Measurements from ENCODE around the gene KIAA0513. TPM values are rescaled to one million over a fixed set of nuclear protein-coding genes. Genes with fewer than 3 reads are reported as not detected.

The KIAA0513 gene
- total RNA-seq, 1 donor from 2014 or later: 10.6 TPM

DNA sequence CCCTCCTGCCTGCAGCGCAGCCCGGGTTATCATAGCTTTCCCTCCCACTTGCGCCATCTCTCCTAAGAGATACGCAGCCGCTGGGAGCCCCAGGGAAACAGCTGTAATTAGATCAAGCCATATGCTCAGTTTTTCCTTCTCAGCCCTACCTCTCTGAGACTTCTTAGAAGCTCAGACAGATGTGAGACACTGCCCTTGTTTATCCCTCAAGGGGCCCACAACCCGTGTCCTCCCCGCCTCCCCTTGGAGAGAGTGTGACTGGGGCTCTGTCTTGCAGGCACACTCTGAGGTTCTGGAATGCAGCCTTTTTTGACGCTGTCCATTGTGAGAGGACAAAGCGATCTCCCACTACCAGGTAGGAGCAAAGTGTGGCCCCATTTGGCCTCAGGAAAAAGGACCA, 53.4 kb downstream of the KIAA0513 start:
- H3K27me3 Mint-ChIP-seq (ENCODE audit: unreplicated experiment): no peaks in the 10 kb centered on the region
- no peak for TF ChIP-seq CTCF (IDR thresholded peaks at IDR 0.05)
- H3K9me3 Mint-ChIP-seq (ENCODE audit: unreplicated experiment): no peaks in the 10 kb centered on the region
- no peak overlapping the region for H3K27ac Mint-ChIP-seq (ENCODE audit: unreplicated experiment)
- peaks cover 20% of the 10 kb centered on the region for H3K4me1 Mint-ChIP-seq (ENCODE audit: unreplicated experiment)
- H3K36me3 Mint-ChIP-seq (ENCODE audit: unreplicated experiment): peaks cover 15% of the 10 kb centered on the region
- no peak overlapping the region for H3K4me3 Mint-ChIP-seq (ENCODE audit: unreplicated experiment)
- DNase-seq (ENCODE audit: extremely low spot score, unreplicated experiment): no peak

DNA sequence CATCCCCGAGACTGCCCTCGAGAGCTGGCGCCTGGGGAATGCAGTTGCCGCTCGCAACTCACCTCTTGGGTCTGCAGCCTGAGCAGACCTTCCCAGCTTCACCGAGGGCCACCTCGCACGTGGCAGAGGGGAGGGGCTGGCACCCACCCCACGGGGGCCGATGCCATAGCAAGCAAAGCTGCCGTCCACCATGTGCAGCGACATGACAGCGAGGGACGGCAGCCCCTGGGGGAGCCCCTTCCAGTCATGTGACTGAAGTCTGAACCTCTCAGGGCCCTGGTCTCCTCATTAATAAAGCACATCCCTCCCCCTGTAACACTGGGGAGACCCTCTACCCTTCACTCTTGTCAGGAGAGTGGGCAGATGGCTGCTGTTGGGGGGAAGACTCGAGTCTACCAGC, 54.2 kb downstream of the KIAA0513 start:
- H3K4me1 Mint-ChIP-seq (ENCODE audit: unreplicated experiment): peaks cover 20% of the 10 kb centered on the region
- H3K27ac Mint-ChIP-seq (ENCODE audit: unreplicated experiment): no peak overlapping the region
- H3K9me3 Mint-ChIP-seq (ENCODE audit: unreplicated experiment): no peaks in the 10 kb centered on the region
- no peak for TF ChIP-seq CTCF (IDR thresholded peaks at IDR 0.05)
- peaks cover 15% of the 10 kb centered on the region for H3K36me3 Mint-ChIP-seq (ENCODE audit: unreplicated experiment)
- no peak for DNase-seq (ENCODE audit: extremely low spot score, unreplicated experiment)
- H3K4me3 Mint-ChIP-seq (ENCODE audit: unreplicated experiment): no peak overlapping the region
- no peaks in the 10 kb centered on the region for H3K27me3 Mint-ChIP-seq (ENCODE audit: unreplicated experiment)

GRCh38 chr16:85082173-85083050, 54.8 kb downstream of the KIAA0513 start:
- H3K4me1 Mint-ChIP-seq (ENCODE audit: unreplicated experiment): peaks cover 20% of the 10 kb centered on the region
- no peaks in the 10 kb centered on the region for H3K27me3 Mint-ChIP-seq (ENCODE audit: unreplicated experiment)
- no peak overlapping the region for H3K27ac Mint-ChIP-seq (ENCODE audit: unreplicated experiment)
- peaks cover 15% of the 10 kb centered on the region for H3K36me3 Mint-ChIP-seq (ENCODE audit: unreplicated experiment)
- no peak for TF ChIP-seq CTCF (IDR thresholded peaks at IDR 0.05)
- H3K4me3 Mint-ChIP-seq (ENCODE audit: unreplicated experiment): no peak overlapping the region
- no peaks in the 10 kb centered on the region for H3K9me3 Mint-ChIP-seq (ENCODE audit: unreplicated experiment)
- DNase-seq (ENCODE audit: extremely low spot score, unreplicated experiment): no peak

- DNase-seq (ENCODE audit: extremely low spot score, unreplicated experiment): no peak
- TF ChIP-seq CTCF (IDR thresholded peaks at IDR 0.05): no peak
- Mint-ChIP-seq H3K27me3 (ENCODE audit: unreplicated experiment) (no peaks in the 10 kb centered on the region), H3K4me3 (ENCODE audit: unreplicated experiment) (no peak overlapping the region), H3K4me1 (ENCODE audit: unreplicated experiment) (peaks cover 20% of the 10 kb centered on the region), H3K36me3 (ENCODE audit: unreplicated experiment) (peaks cover 12% of the 10 kb centered on the region), H3K9me3 (ENCODE audit: unreplicated experiment) (no peaks in the 10 kb centered on the region), H3K27ac (ENCODE audit: unreplicated experiment) (no peak overlapping the region)
Measured at GRCh38 chr16:85083051-85083639, 55.5 kb downstream of the KIAA0513 start.

GRCh38 chr16:85084841-85085510, 57.4 kb downstream of the KIAA0513 start:
- Mint-ChIP-seq H3K27me3 (ENCODE audit: unreplicated experiment) (no peaks in the 10 kb centered on the region), H3K9me3 (ENCODE audit: unreplicated experiment) (no peaks in the 10 kb centered on the region), H3K4me3 (ENCODE audit: unreplicated experiment) (no peak overlapping the region), H3K4me1 (ENCODE audit: unreplicated experiment) (peaks cover 20% of the 10 kb centered on the region), H3K36me3 (ENCODE audit: unreplicated experiment) (peaks cover 3% of the 10 kb centered on the region), H3K27ac (ENCODE audit: unreplicated experiment) (no peak overlapping the region)
- no peak for DNase-seq (ENCODE audit: extremely low spot score, unreplicated experiment)
- TF ChIP-seq CTCF (IDR thresholded peaks at IDR 0.05): no peak
